ENCODE measurements around the gene PPM1N. TPM values are rescaled to one million over a fixed set of nuclear protein-coding genes. Genes with fewer than 3 reads are reported as not detected.
A peak's percentile ranks its signal among the peaks of the same experiment; 100 is the strongest.

Gene PPM1N
- polyA plus RNA-seq, 3 donors: 1.3 to 4.3 (median 2.7) TPM

DNA sequence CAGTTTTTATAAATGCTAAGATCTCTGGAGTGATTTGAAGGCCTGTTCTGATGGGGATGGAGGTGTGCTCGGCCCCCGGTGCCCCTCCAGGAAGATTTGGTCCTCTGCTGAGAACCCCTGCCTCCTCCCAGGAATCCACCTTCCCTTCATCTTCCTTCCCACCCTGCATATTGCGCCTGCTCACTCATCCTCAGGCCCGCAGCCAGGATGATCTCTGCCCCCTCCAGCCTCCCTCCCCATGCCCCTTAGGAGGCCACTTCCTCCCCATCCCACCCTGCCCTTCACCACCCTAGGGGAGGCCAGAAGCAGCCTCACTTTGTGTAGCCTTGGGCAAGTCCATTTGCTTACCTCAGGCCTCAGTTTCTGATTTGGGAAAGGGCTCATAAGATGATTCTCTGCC is 28.7 kb downstream of the PPM1N start:
- Mint-ChIP-seq H3K27ac (peak overlapping the region in 2 of 7 donors; percentile 25 to 53), H3K4me1 (peaks cover 51% of the 10 kb centered on the region)

GRCh38 chr19:45527731-45528130 is 29.5 kb downstream of the PPM1N start:
- DNase-seq: no peak
- no peak for TF ChIP-seq CTCF (IDR thresholded peaks at IDR 0.05)
- H2AFZ ChIP-seq (ENCODE audit: insufficient read depth, low read depth, low read length, poor library complexity, severe bottlenecking): no peak overlapping the region
- peaks cover 6 to 33% (median 19%) of the 10 kb centered on the region in 7 donors for H3K9me3 Mint-ChIP-seq
- peaks cover 45 to 47% of the 10 kb centered on the region in 2 donors for H3K36me3 ChIP-seq (replicated peaks in 1 of 2; ENCODE audit: control insufficient read depth in 1 of 2, insufficient read depth in 2 of 2, low read length in 2 of 2)
- peaks cover 50 to 60% of the 10 kb centered on the region in 2 donors for H3K4me1 ChIP-seq (ENCODE audit: control insufficient read depth in 1 of 2, insufficient read depth in 2 of 2, low read length in 2 of 2)
- peaks cover 73% of the 10 kb centered on the region for H4K20me1 ChIP-seq (ENCODE audit: insufficient read depth, low read length)
- H3K27me3 ChIP-seq (ENCODE audit: control insufficient read depth in 2 of 2, insufficient read depth in 2 of 2, low read length in 2 of 2): peaks cover 0 to 16% of the 10 kb centered on the region in 2 donors
- H3K4me2 ChIP-seq (replicated peaks; ENCODE audit: extremely low read depth, low read length, poor library complexity, severe bottlenecking): no peak overlapping the region
- H3K36me3 Mint-ChIP-seq: peaks cover 51 to 61% of the 10 kb centered on the region in 2 donors
- no peak overlapping the region for H3K4me3 ChIP-seq (replicated peaks in 1 of 3; ENCODE audit: low read depth in 2 of 3, low read length in 3 of 3)
- H3K9me3 ChIP-seq (replicated peaks in 1 of 2; ENCODE audit: control insufficient read depth in 1 of 2, insufficient read depth in 1 of 2, low read length in 2 of 2): peaks cover 16 to 17% of the 10 kb centered on the region in 2 donors
- H3K79me2 ChIP-seq (ENCODE audit: insufficient read depth, low read length): peaks cover 12% of the 10 kb centered on the region
- WGBS (ENCODE audit: insufficient coverage): 90% methylated on average over 15 of the region's 15 CpGs
- peaks cover 24 to 37% (median 29%) of the 10 kb centered on the region in 3 donors for H3K27me3 Mint-ChIP-seq (ENCODE audit: low read depth in 3 of 3)
- peaks cover 47% of the 10 kb centered on the region for H3K4me1 Mint-ChIP-seq
- H3K27ac Mint-ChIP-seq: peak overlapping the region in 2 of 7 donors; percentile 20 to 46
- no peak overlapping the region for H3K27ac ChIP-seq (ENCODE audit: low read depth in 1 of 2, low read length in 2 of 2)
- intact Hi-C loops (cut with micrococcal nuclease): loop anchor here (5.0 to 10.0 kb wide), 3 partner anchors 35 to 117 kb away; partner anchors contain the start of gene OPA3 (in 1 of the 2)
- H3K4me3 Mint-ChIP-seq: peak overlapping the region in 1 of 2 donors; percentile 83
- no peak overlapping the region for H3K9ac ChIP-seq (ENCODE audit: insufficient read depth, low read length, poor library complexity, severe bottlenecking)

More for the DNA sequence above, 28.7 kb downstream of the PPM1N start:
- Mint-ChIP-seq H3K36me3 (peaks cover 54 to 67% of the 10 kb centered on the region in 2 donors), H3K4me3 (peak overlapping the region in 1 of 2 donors; percentile 83), H3K9me3 (peaks cover 6 to 32% (median 16%) of the 10 kb centered on the region in 7 donors), H3K27me3 (ENCODE audit: low read depth in 3 of 3) (peaks cover 24 to 37% (median 28%) of the 10 kb centered on the region in 3 donors)
- H2AFZ ChIP-seq (ENCODE audit: insufficient read depth, low read depth, low read length, poor library complexity, severe bottlenecking): no peak overlapping the region
- no peak for TF ChIP-seq CTCF (IDR thresholded peaks at IDR 0.05)
- intact Hi-C loops (cut with micrococcal nuclease): loop anchor here (5.0 to 10.0 kb wide), 3 partner anchors 35 to 118 kb away; partner anchors contain the start of gene OPA3 (in 1 of the 2)
- peaks cover 13% of the 10 kb centered on the region for H3K79me2 ChIP-seq (ENCODE audit: insufficient read depth, low read length)
- no peak overlapping the region for H3K4me2 ChIP-seq (replicated peaks; ENCODE audit: extremely low read depth, low read length, poor library complexity, severe bottlenecking)
- H3K4me1 ChIP-seq (ENCODE audit: control insufficient read depth in 1 of 2, insufficient read depth in 2 of 2, low read length in 2 of 2): peaks cover 57 to 67% of the 10 kb centered on the region in 2 donors
- peaks cover 52 to 55% of the 10 kb centered on the region in 2 donors for H3K36me3 ChIP-seq (replicated peaks in 1 of 2; ENCODE audit: control insufficient read depth in 1 of 2, insufficient read depth in 2 of 2, low read length in 2 of 2)
- peaks cover 12 to 16% of the 10 kb centered on the region in 2 donors for H3K9me3 ChIP-seq (replicated peaks in 1 of 2; ENCODE audit: control insufficient read depth in 1 of 2, insufficient read depth in 1 of 2, low read length in 2 of 2)
- H4K20me1 ChIP-seq (ENCODE audit: insufficient read depth, low read length): peaks cover 81% of the 10 kb centered on the region
- no peak overlapping the region for H3K4me3 ChIP-seq (replicated peaks in 1 of 3; ENCODE audit: low read depth in 2 of 3, low read length in 3 of 3)
- WGBS (ENCODE audit: insufficient coverage): no CpG with 5 or more reads among the region's 4 CpGs
- no peak overlapping the region for H3K27ac ChIP-seq (ENCODE audit: low read depth in 1 of 2, low read length in 2 of 2)
- DNase-seq: no peak
- H3K27me3 ChIP-seq (ENCODE audit: control insufficient read depth in 2 of 2, insufficient read depth in 2 of 2, low read length in 2 of 2): peaks cover 0 to 16% of the 10 kb centered on the region in 2 donors
- H3K9ac ChIP-seq (ENCODE audit: insufficient read depth, low read length, poor library complexity, severe bottlenecking): no peak overlapping the region

Measured in CD14-positive monocyte (primary cell).